Stomach (tissue), 4 donors: Measurements from ENCODE around the gene RNF166.

ENCODE experiments used
- CTCF ChIP-seq, 7 experiments: fragments of 450-650 bp in 4 of 7; fragments of 200-600 bp in 3 of 7; sonication (generic) in 3 of 7; IDR thresholded peaks; one replicate each; pipeline ENCODE4 v1.5.1; 2016 to 2019; ENCODE audit warnings: antibody characterized with exemption in 7 of 7, control low read depth in 2 of 7, mild to moderate bottlenecking in 1 of 7
- EP300 ChIP-seq: sonication (generic); formaldehyde crosslinking; IDR thresholded peaks from one replicate; pipeline ENCODE4 v1.6.1; 2017; ENCODE audit warnings: antibody characterized with exemption
- POLR2A ChIP-seq, 4 donors: fragments of 450-650 bp; IDR thresholded peaks; one replicate each; pipeline ENCODE4 v1.6.1; 2016; ENCODE audit warnings: antibody characterized with exemption in 4 of 4, control low read depth in 2 of 4, mild to moderate bottlenecking in 1 of 4, moderate library complexity in 1 of 4

- TF ChIP-seq CTCF (IDR thresholded peaks at IDR 0.05) (no peak), EP300 (no peak), POLR2A (IDR thresholded peaks at IDR 0.05) (no peak)
Measured at GRCh38 chr16:88735616-88736015, 29.4 kb upstream of the RNF166 start.
